Neural cell (in vitro differentiated cells): ENCODE data around the gene MED23. TPM values are rescaled to one million over a fixed set of nuclear protein-coding genes. Genes with fewer than 3 reads are reported as not detected.
A peak's percentile ranks its signal among the peaks of the same experiment; 100 is the strongest.

ENCODE experiments used
- H2AFZ ChIP-seq: fragments of 200-600, 300-800 bp; sonication (generic), shearing (Covaris generic); 2 replicates; pipeline ENCODE4 v1.6.0; 2014; ENCODE audit warnings: low read depth, mild to moderate bottlenecking, antibody characterized with exemption, low read length, moderate library complexity
- H3F3A ChIP-seq: fragments of 200-600 bp; shearing (Covaris generic); 2 replicates; pipeline ENCODE4 v1.6.1; 2016; ENCODE audit warnings: mild to moderate bottlenecking, moderate library complexity, mixed read lengths, antibody characterized with exemption, low read length; ENCODE audit not compliant: insufficient read depth, poor library complexity, severe bottlenecking
- H3K27ac ChIP-seq: fragments of 200-600, 300-800 bp; sonication (generic), shearing (Covaris generic); 2 replicates; pipeline ENCODE4 v1.5.1; 2014; ENCODE audit warnings: mild to moderate bottlenecking, low read length, moderate library complexity
- H3K27me3 ChIP-seq: fragments of 300-800, 200-600 bp; sonication (generic), shearing (Covaris generic); 2 replicates; pipeline ENCODE4 v1.6.0; 2014; ENCODE audit warnings: mild to moderate bottlenecking, low read depth, low read length, moderate library complexity; ENCODE audit not compliant: insufficient read depth
- H3K36me3 ChIP-seq: fragments of 300-800, 200-600 bp; sonication (generic), shearing (Covaris generic); 2 replicates; pipeline ENCODE4 v1.5.1; 2014; ENCODE audit warnings: mild to moderate bottlenecking, antibody characterized with exemption, low read length, moderate library complexity; ENCODE audit not compliant: insufficient read depth
- H3K4me2 ChIP-seq: fragments of 300-800, 200-600 bp; sonication (generic), shearing (Covaris generic); 2 replicates; pipeline ENCODE4 v1.6.0; 2014; ENCODE audit warnings: mild to moderate bottlenecking, low read length
- H3K4me3 ChIP-seq: fragments of 300-800, 200-600 bp; sonication (generic), shearing (Covaris generic); 2 replicates; pipeline ENCODE4 v1.5.1; 2014; ENCODE audit warnings: mild to moderate bottlenecking, low read length, moderate library complexity
- H3K79me2 ChIP-seq: fragments of 200-600 bp; shearing (Covaris generic); replicated peaks from 2 replicates; pipeline ENCODE4 v1.6.0; 2014; ENCODE audit warnings: mild to moderate bottlenecking, low read length, moderate library complexity; ENCODE audit not compliant: insufficient read depth
- H3K9ac ChIP-seq: fragments of 300-800, 200-600 bp; sonication (generic), shearing (Covaris generic); 2 replicates; pipeline ENCODE4 v1.6.1; 2016; ENCODE audit warnings: mild to moderate bottlenecking, low read length, mixed read lengths
- H3K9me2 ChIP-seq: fragments of 200-600 bp; shearing (Covaris generic); 2 replicates; pipeline ENCODE4 v1.6.1; 2016; ENCODE audit warnings: mild to moderate bottlenecking, low read length, mixed read lengths; ENCODE audit not compliant: insufficient read depth
- H3K9me3 ChIP-seq: fragments of 200-600, 300-800 bp; sonication (generic), shearing (Covaris generic); 2 replicates; pipeline ENCODE4 v1.6.1; 2016; ENCODE audit warnings: mild to moderate bottlenecking, mixed run types, low read length, moderate library complexity, mixed read lengths
- H4K20me1 ChIP-seq: fragments of 200-600 bp; shearing (Covaris generic); 2 replicates; pipeline ENCODE4 v1.6.1; 2016; ENCODE audit warnings: mild to moderate bottlenecking, mixed run types; ENCODE audit not compliant: insufficient read depth
- CTCF ChIP-seq: fragments of 450-650 bp; IDR thresholded peaks from 2 replicates; pipeline ENCODE4 v1.5.1; 2014; ENCODE audit warnings: antibody characterized with exemption, mild to moderate bottlenecking, moderate library complexity; ENCODE audit not compliant: poor library complexity, severe bottlenecking
- EP300 ChIP-seq: fragments of 450-650 bp; conservative IDR thresholded peaks from 2 replicates; pipeline ENCODE4 v1.6.1; 2014; ENCODE audit warnings: antibody characterized with exemption, mild to moderate bottlenecking, moderate library complexity; ENCODE audit not compliant: poor library complexity, severe bottlenecking
- EZH2 ChIP-seq: fragments of 200-600, 300-800 bp; shearing (Covaris generic), sonication (generic); IDR thresholded peaks from 2 replicates; pipeline ENCODE4 v1.6.1; 2014; ENCODE audit warnings: antibody characterized with exemption, low read length, borderline replicate concordance, mild to moderate bottlenecking; ENCODE audit not compliant: insufficient read depth, poor library complexity, severe bottlenecking
- MXI1 ChIP-seq: fragments of 450-650 bp; conservative IDR thresholded peaks from 2 replicates; pipeline ENCODE4 v1.6.1; 2014; ENCODE audit warnings: antibody characterized with exemption, mild to moderate bottlenecking; ENCODE audit not compliant: poor library complexity, severe bottlenecking
- POLR2AphosphoS5 ChIP-seq: IDR thresholded peaks from 2 replicates; pipeline ENCODE4 v1.6.1; 2012
- RAD21 ChIP-seq: fragments of 450-650 bp; conservative IDR thresholded peaks from 2 replicates; pipeline ENCODE4 v1.6.1; 2014; ENCODE audit warnings: antibody characterized with exemption, mild to moderate bottlenecking, moderate library complexity
- REST ChIP-seq: IDR thresholded peaks from 2 replicates; pipeline ENCODE4 v1.6.1; 2012; ENCODE audit warnings: borderline replicate concordance
- SMC3 ChIP-seq: fragments of 450-650 bp; conservative IDR thresholded peaks from 2 replicates; pipeline ENCODE4 v1.6.1; 2014; ENCODE audit warnings: antibody characterized with exemption, mild to moderate bottlenecking, moderate library complexity; ENCODE audit not compliant: poor library complexity
- TAF1 ChIP-seq: IDR thresholded peaks from 2 replicates; pipeline ENCODE4 v1.6.1; 2012; ENCODE audit warnings: low read depth
- polyA plus RNA-seq: library from polyadenylated mRNA; depleted of rRNA; stranded (reverse); fragments of >200 nt; gene quantifications from 2 replicates; pipeline ENCODE4 v1.2.3, GENCODE V29; 2014

The MED23 gene
- polyA plus RNA-seq, 1 donor from 2014 or later: 104 TPM

GRCh38 chr6:131651782-131652181 is 23.7 kb upstream of the MED23 start:
- TF ChIP-seq MXI1: no peak
- TF ChIP-seq SMC3: no peak
- no peak for TF ChIP-seq CTCF
- no peak for TF ChIP-seq EZH2
- TF ChIP-seq POLR2AphosphoS5: no peak
- no peak for TF ChIP-seq RAD21
- no peak for TF ChIP-seq TAF1
- no peak for TF ChIP-seq REST
- TF ChIP-seq EP300: no peak
- Histone ChIP-seq H3K79me2 (no peaks in the 10 kb centered on the region), H4K20me1 (no peaks in the 10 kb centered on the region)

GRCh38 chr6:131646249-131646670 is 18.2 kb upstream of the MED23 start:
- TF ChIP-seq REST (no peak), POLR2AphosphoS5 (no peak), SMC3 (no peak), EP300 (no peak), MXI1 (no peak), RAD21 (no peak), TAF1 (no peak), EZH2 (no peak), CTCF (no peak)
- H3K9ac ChIP-seq: no peak overlapping the region
- no peaks in the 10 kb centered on the region for H3F3A ChIP-seq
- no peaks in the 10 kb centered on the region for H3K27me3 ChIP-seq
- H3K27ac ChIP-seq: no peak overlapping the region
- H3K4me3 ChIP-seq: no peak overlapping the region
- H3K9me3 ChIP-seq: no peaks in the 10 kb centered on the region
- no peaks in the 10 kb centered on the region for H4K20me1 ChIP-seq
- no peak overlapping the region for H3K4me2 ChIP-seq
- no peaks in the 10 kb centered on the region for H3K79me2 ChIP-seq
- H2AFZ ChIP-seq: peak overlapping the region; percentile 12
- H3K36me3 ChIP-seq: no peaks in the 10 kb centered on the region
- H3K9me2 ChIP-seq: no peaks in the 10 kb centered on the region

More at GRCh38 chr6:131651782-131652181, 23.7 kb upstream of the MED23 start:
- H3K27ac ChIP-seq: no peak overlapping the region
- H3K36me3 ChIP-seq: no peaks in the 10 kb centered on the region
- no peak overlapping the region for H3K4me3 ChIP-seq
- H3K9me2 ChIP-seq: no peaks in the 10 kb centered on the region
- no peak overlapping the region for H3K4me2 ChIP-seq
- no peaks in the 10 kb centered on the region for H3K9me3 ChIP-seq
- no peaks in the 10 kb centered on the region for H3F3A ChIP-seq
- H3K9ac ChIP-seq: no peak overlapping the region
- H3K27me3 ChIP-seq: no peaks in the 10 kb centered on the region
- H2AFZ ChIP-seq: no peak overlapping the region
